Activated naive CD4-positive, alpha-beta T cell treated with anti-CD3 and anti-CD28 coated beads, Interleukin-2, amount 50 U/mL, for 24 hours (primary cell): ENCODE results near the gene SPX.

Source experiments
- H3K27ac Mint-ChIP-seq: one replicate; pipeline ENCODE4 v1.8.0; 2021; ENCODE audit warnings: mild to moderate bottlenecking, mixed read lengths
- H3K27me3 Mint-ChIP-seq: one replicate; pipeline ENCODE4 v1.8.0; 2021; ENCODE audit warnings: mixed read lengths
- H3K36me3 Mint-ChIP-seq: one replicate; pipeline ENCODE4 v1.8.0; 2021; ENCODE audit warnings: mixed read lengths
- H3K4me1 Mint-ChIP-seq: one replicate; pipeline ENCODE4 v1.8.0; 2021; ENCODE audit warnings: mixed read lengths
- H3K4me3 Mint-ChIP-seq: one replicate; pipeline ENCODE4 v1.8.0; 2021; ENCODE audit warnings: mild to moderate bottlenecking, mixed read lengths
- H3K9me3 Mint-ChIP-seq: one replicate; pipeline ENCODE4 v1.8.0; 2021; ENCODE audit warnings: mixed read lengths

The SPX gene

GRCh38 chr12:21553329-21553675 lies 27.2 kb downstream of the SPX start:
- no peaks in the 10 kb centered on the region for H3K27me3 Mint-ChIP-seq
- H3K9me3 Mint-ChIP-seq = no peaks in the 10 kb centered on the region
- no peak overlapping the region for H3K27ac Mint-ChIP-seq
- H3K4me3 Mint-ChIP-seq = no peak overlapping the region
- H3K4me1 Mint-ChIP-seq = no peaks in the 10 kb centered on the region
- no peaks in the 10 kb centered on the region for H3K36me3 Mint-ChIP-seq

GRCh38 chr12:21558100-21558679 lies 32.1 kb downstream of the SPX start:
- H3K27ac Mint-ChIP-seq = no peak overlapping the region
- no peaks in the 10 kb centered on the region for H3K9me3 Mint-ChIP-seq
- peaks cover 3% of the 10 kb centered on the region for H3K36me3 Mint-ChIP-seq
- H3K27me3 Mint-ChIP-seq = no peaks in the 10 kb centered on the region
- H3K4me1 Mint-ChIP-seq = no peaks in the 10 kb centered on the region
- H3K4me3 Mint-ChIP-seq = no peak overlapping the region

GRCh38 chr12:21559855-21560569 lies 33.9 kb downstream of the SPX start:
- peaks cover 3% of the 10 kb centered on the region for H3K36me3 Mint-ChIP-seq
- no peak overlapping the region for H3K4me3 Mint-ChIP-seq
- no peaks in the 10 kb centered on the region for H3K27me3 Mint-ChIP-seq
- no peaks in the 10 kb centered on the region for H3K9me3 Mint-ChIP-seq
- no peaks in the 10 kb centered on the region for H3K4me1 Mint-ChIP-seq
- no peak overlapping the region for H3K27ac Mint-ChIP-seq

- Mint-ChIP-seq H3K27me3 (no peaks in the 10 kb centered on the region), H3K36me3 (peaks cover 3% of the 10 kb centered on the region)
These were observed 35.1 kb downstream of the SPX start for GRCh38 chr12:21561158-21561557.

GRCh38 chr12:21562859-21563258 lies 36.8 kb downstream of the SPX start:
- Mint-ChIP-seq H3K9me3 (no peaks in the 10 kb centered on the region), H3K27ac (no peak overlapping the region), H3K4me3 (no peak overlapping the region), H3K27me3 (no peaks in the 10 kb centered on the region), H3K36me3 (peaks cover 3% of the 10 kb centered on the region), H3K4me1 (no peaks in the 10 kb centered on the region)

More at GRCh38 chr12:21561158-21561557, 35.1 kb downstream of the SPX start:
- Mint-ChIP-seq H3K9me3 (no peaks in the 10 kb centered on the region), H3K4me3 (no peak overlapping the region), H3K27ac (no peak overlapping the region), H3K4me1 (no peaks in the 10 kb centered on the region)

- Mint-ChIP-seq H3K27me3 (no peaks in the 10 kb centered on the region), H3K36me3 (peaks cover 3% of the 10 kb centered on the region), H3K27ac (no peak overlapping the region), H3K4me3 (no peak overlapping the region), H3K4me1 (no peaks in the 10 kb centered on the region), H3K9me3 (no peaks in the 10 kb centered on the region)
These were observed 40.3 kb downstream of the SPX start for GRCh38 chr12:21566223-21566906.

- no peak overlapping the region for H3K27ac Mint-ChIP-seq
- H3K4me1 Mint-ChIP-seq = no peaks in the 10 kb centered on the region
- H3K9me3 Mint-ChIP-seq = no peaks in the 10 kb centered on the region
- H3K27me3 Mint-ChIP-seq = no peaks in the 10 kb centered on the region
- H3K36me3 Mint-ChIP-seq = peaks cover 3% of the 10 kb centered on the region
- no peak overlapping the region for H3K4me3 Mint-ChIP-seq
These were observed 40.9 kb downstream of the SPX start for GRCh38 chr12:21566907-21567394.

- Mint-ChIP-seq H3K9me3 (no peaks in the 10 kb centered on the region), H3K4me3 (no peak overlapping the region), H3K27ac (no peak overlapping the region), H3K4me1 (no peaks in the 10 kb centered on the region), H3K27me3 (no peaks in the 10 kb centered on the region), H3K36me3 (no peaks in the 10 kb centered on the region)
These were observed 42.0 kb downstream of the SPX start for GRCh38 chr12:21568115-21568514.

GRCh38 chr12:21571046-21571445 lies 45.0 kb downstream of the SPX start:
- Mint-ChIP-seq H3K9me3 (no peaks in the 10 kb centered on the region), H3K4me1 (no peaks in the 10 kb centered on the region), H3K36me3 (no peaks in the 10 kb centered on the region), H3K4me3 (no peak overlapping the region), H3K27me3 (no peaks in the 10 kb centered on the region), H3K27ac (no peak overlapping the region)

GRCh38 chr12:21573733-21574358 lies 47.8 kb downstream of the SPX start:
- H3K36me3 Mint-ChIP-seq = peaks cover 2% of the 10 kb centered on the region
- H3K9me3 Mint-ChIP-seq = no peaks in the 10 kb centered on the region
- no peak overlapping the region for H3K27ac Mint-ChIP-seq
- H3K4me1 Mint-ChIP-seq = no peaks in the 10 kb centered on the region
- no peaks in the 10 kb centered on the region for H3K27me3 Mint-ChIP-seq
- H3K4me3 Mint-ChIP-seq = no peak overlapping the region

GRCh38 chr12:21576431-21576830 lies 50.3 kb downstream of the SPX start:
- H3K27me3 Mint-ChIP-seq = no peaks in the 10 kb centered on the region
- peaks cover 7% of the 10 kb centered on the region for H3K36me3 Mint-ChIP-seq
- no peak overlapping the region for H3K4me3 Mint-ChIP-seq
- no peaks in the 10 kb centered on the region for H3K4me1 Mint-ChIP-seq
- no peak overlapping the region for H3K27ac Mint-ChIP-seq
- H3K9me3 Mint-ChIP-seq = no peaks in the 10 kb centered on the region

- H3K4me1 Mint-ChIP-seq = no peaks in the 10 kb centered on the region
- H3K4me3 Mint-ChIP-seq = no peak overlapping the region
- H3K27me3 Mint-ChIP-seq = no peaks in the 10 kb centered on the region
- peaks cover 7% of the 10 kb centered on the region for H3K36me3 Mint-ChIP-seq
- no peak overlapping the region for H3K27ac Mint-ChIP-seq
- H3K9me3 Mint-ChIP-seq = no peaks in the 10 kb centered on the region
These were observed 51.4 kb downstream of the SPX start for GRCh38 chr12:21577516-21577915.

- H3K27me3 Mint-ChIP-seq = no peaks in the 10 kb centered on the region
- no peak overlapping the region for H3K27ac Mint-ChIP-seq
- no peaks in the 10 kb centered on the region for H3K4me1 Mint-ChIP-seq
- peaks cover 7% of the 10 kb centered on the region for H3K36me3 Mint-ChIP-seq
- no peaks in the 10 kb centered on the region for H3K9me3 Mint-ChIP-seq
- H3K4me3 Mint-ChIP-seq = no peak overlapping the region
These were observed 54.8 kb downstream of the SPX start for GRCh38 chr12:21580748-21581516.
